Adipose tissue (tissue), 3 donors: Measurements from ENCODE around the gene IQCF6. TPM values are rescaled to one million over a fixed set of nuclear protein-coding genes. Genes with fewer than 3 reads are reported as not detected.
"Not testable (repeated sequence)": the region's sequence is repeated elsewhere in the genome, so short reads cannot be mapped to it uniquely, and the experiment has no call there.

ENCODE experiments used
- H3K27ac ChIP-seq: one replicate; pipeline ENCODE4 v1.5.1; 2013; ENCODE audit warnings: low read depth, low read length
- WGBS, 3 donors: extraction: QIAGEN DNeasy Blood & Tissue Kit; methylation state at CpG; one replicate each; pipeline ENCODE4 v1.1.7; 2013; 5-methylcytosine and 5-hydroxymethylcytosine counted together
- polyA plus RNA-seq, 3 donors: library from polyadenylated mRNA; stranded (reverse); fragments of 200-250 nt; gene quantifications; one replicate each; pipeline ENCODE4 v1.2.3, GENCODE V29; 2013
- donor health status: healthy with polysubstance abuse.
- donor health status: Bipolar disorder and iron deficiency.
- donor health status: healthy.

The IQCF6 gene
- polyA plus RNA-seq, 3 donors = not detected

- WGBS, 3 donors = 57 to 66% (median 63%) methylated on average over 2 of the region's 2 CpGs
- no peak overlapping the region for H3K27ac ChIP-seq
Measured at GRCh38 chr3:51786267-51786666, 7.2 kb upstream of the IQCF6 start.

GRCh38 chr3:51778554-51778953, 483 bp downstream of the IQCF6 start:
- WGBS, 3 donors = 93 to 97% (median 95%) methylated on average over 17 of the region's 17 CpGs
- H3K27ac ChIP-seq = no peak overlapping the region

GRCh38 chr3:51777985-51778384, 1.1 kb downstream of the IQCF6 start:
- WGBS, 3 donors = 45 to 62% (median 53%) methylated on average over 3 of the region's 3 CpGs
- no peak overlapping the region for H3K27ac ChIP-seq

DNA sequence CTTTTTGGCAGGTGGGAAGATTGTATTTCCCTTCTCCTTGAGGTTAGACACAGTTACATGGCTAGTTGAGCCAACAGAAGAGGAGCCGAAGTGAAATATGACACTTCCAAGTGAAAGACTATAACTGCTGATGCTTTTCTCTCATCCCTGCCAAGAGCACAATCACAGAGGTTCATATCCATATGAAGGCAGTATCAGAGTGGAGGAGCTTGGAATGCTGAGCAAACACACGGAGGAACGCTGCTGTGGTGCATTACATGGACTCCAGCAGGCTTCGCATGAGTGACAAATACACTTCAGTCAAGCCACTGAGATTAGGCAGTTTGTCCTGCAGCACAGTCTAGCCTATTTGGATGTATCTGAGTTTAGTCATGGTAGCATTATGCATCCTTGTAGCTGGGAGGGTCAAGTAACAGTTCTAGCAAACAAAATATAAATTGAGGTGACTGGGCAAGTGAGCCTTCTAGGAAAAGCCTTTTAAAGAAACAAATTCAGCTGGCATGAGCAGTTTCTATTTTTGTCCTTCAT, 5.4 kb downstream of the IQCF6 start:
- 29 to 54% (median 40%) methylated on average over 4 of the region's 4 CpGs for WGBS, 3 donors

GRCh38 chr3:51759203-51759602, 19.8 kb downstream of the IQCF6 start:
- H3K27ac ChIP-seq = no peak overlapping the region

More for the DNA sequence above, 5.4 kb downstream of the IQCF6 start:
- no peak overlapping the region for H3K27ac ChIP-seq

GRCh38 chr3:51753763-51754750, 25.0 kb downstream of the IQCF6 start:
- H3K27ac ChIP-seq = not testable (repeated sequence)
- 58 to 73% (median 63%) methylated on average over 13 of the region's 13 CpGs for WGBS, 3 donors

GRCh38 chr3:51751287-51751686, 27.8 kb downstream of the IQCF6 start:
- no peak overlapping the region for H3K27ac ChIP-seq
- 89 to 100% (median 89%) methylated on average over 2 of the region's 2 CpGs for WGBS, 3 donors

- WGBS, 3 donors = 95 to 100% (median 98%) methylated on average over 1 of the region's 1 CpG
- no peak overlapping the region for H3K27ac ChIP-seq
Measured at GRCh38 chr3:51750878-51751277, 28.2 kb downstream of the IQCF6 start.

GRCh38 chr3:51748327-51748726, 30.7 kb downstream of the IQCF6 start:
- H3K27ac ChIP-seq = no peak overlapping the region
- WGBS, 3 donors = 53 to 70% (median 66%) methylated on average over 1 of the region's 1 CpG

- no peak overlapping the region for H3K27ac ChIP-seq
Measured at GRCh38 chr3:51747840-51748239, 31.2 kb downstream of the IQCF6 start.

GRCh38 chr3:51742978-51743377, 36.1 kb downstream of the IQCF6 start:
- WGBS, 3 donors = 39 to 62% (median 56%) methylated on average over 4 of the region's 4 CpGs
- not testable (repeated sequence) for H3K27ac ChIP-seq

- 78 to 87% (median 84%) methylated on average over 3 of the region's 3 CpGs for whole genome bisulfite sequencing, 3 donors
- not testable (repeated sequence) for H3K27ac ChIP-seq
Measured at GRCh38 chr3:51742320-51742719, 36.7 kb downstream of the IQCF6 start.

DNA sequence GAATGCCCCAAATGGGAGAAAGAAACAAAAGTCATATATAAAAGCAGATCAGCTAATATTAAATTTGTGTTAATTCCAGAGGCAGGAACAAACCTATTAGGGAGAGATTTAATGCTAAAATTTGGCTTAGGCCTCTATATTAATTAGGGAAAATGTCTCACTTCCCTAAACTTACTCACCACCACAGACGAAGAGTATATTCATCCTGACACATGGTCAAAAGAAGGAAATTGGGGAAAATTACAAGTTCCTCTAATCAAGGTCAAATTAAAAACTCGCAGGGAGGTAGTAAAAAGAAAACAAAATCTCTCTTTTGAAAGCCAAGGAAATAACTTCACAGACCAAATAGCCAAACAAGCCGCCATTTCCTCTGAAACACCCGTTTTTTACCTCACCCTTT, 39.9 kb downstream of the IQCF6 start:
- H3K27ac ChIP-seq = no peak overlapping the region
- WGBS, 3 donors = 44 to 59% (median 46%) methylated on average over 4 of the region's 4 CpGs

DNA sequence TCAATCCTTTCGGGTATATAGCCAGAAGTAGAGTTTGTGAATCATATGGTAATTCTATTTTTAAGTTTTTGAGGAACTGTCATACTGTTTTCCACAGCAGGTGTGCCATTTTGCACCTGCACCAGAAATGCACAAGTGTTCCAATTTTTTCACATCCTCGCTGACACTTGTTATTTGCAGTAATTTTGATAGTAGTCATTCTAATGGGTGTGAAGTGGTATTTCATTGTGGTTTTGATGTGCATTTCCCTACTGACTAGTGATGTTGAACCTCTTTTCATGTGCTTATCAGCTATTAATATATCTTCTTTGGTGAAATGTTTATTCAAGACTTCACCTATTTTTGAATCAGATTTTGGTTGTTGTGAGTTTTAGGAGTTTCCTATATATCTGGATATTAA, 43.1 kb downstream of the IQCF6 start:
- WGBS, 3 donors = 81 to 82% (median 82%) methylated on average over 2 of the region's 2 CpGs
- H3K27ac ChIP-seq = no peak overlapping the region

- whole genome bisulfite sequencing, 3 donors = 48 to 86% (median 79%) methylated on average over 3 of the region's 3 CpGs
- no peak overlapping the region for H3K27ac ChIP-seq
Measured at GRCh38 chr3:51735039-51735438, 44.0 kb downstream of the IQCF6 start.

DNA sequence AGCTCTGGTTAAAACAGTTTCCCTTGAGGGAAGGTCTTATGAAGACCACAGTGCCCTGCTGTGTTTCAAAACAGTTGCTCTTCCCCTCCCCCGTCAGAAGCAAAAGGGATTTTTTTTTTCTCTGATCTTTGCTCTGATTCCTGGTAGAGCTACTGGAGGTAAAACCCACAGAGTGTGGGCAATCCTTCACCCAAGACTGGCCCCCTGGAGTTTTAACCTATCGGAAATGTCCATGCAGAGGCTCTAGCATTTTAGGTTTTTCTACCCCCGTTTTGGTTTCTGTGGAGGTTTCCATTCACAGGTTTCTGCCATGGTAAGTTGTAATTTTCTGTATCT, 44.5 kb downstream of the IQCF6 start:
- H3K27ac ChIP-seq = no peak overlapping the region
- WGBS, 3 donors = 17 to 51% (median 47%) methylated on average over 3 of the region's 3 CpGs

- no peak overlapping the region for H3K27ac ChIP-seq
- 81 to 93% (median 87%) methylated on average over 4 of the region's 4 CpGs for WGBS, 3 donors
Measured at GRCh38 chr3:51733859-51734571, 45.0 kb downstream of the IQCF6 start.

- no peak overlapping the region for H3K27ac ChIP-seq
Measured at GRCh38 chr3:51729042-51729633, 49.9 kb downstream of the IQCF6 start.
